MM.1S (cell line): ENCODE measurements around the gene DDIT4.

Experiments
- DNase-seq: peaks from one replicate; pipeline ENCODE4 v3.0.0-alpha.2; 2015
- H2AFZ ChIP-seq: fragments of 300-600 bp; sonication (generic); 2 replicates; pipeline ENCODE4 v1.6.0; 2016; ENCODE audit warnings: antibody characterized with exemption, low read length
- H3F3A ChIP-seq: fragments of 300-600 bp; sonication (generic); 2 replicates; pipeline ENCODE4 v1.6.1; 2016; ENCODE audit warnings: mild to moderate bottlenecking, antibody characterized with exemption, low read length, moderate library complexity, mixed read lengths; ENCODE audit not compliant: insufficient read depth
- H3K27ac ChIP-seq: fragments of 300-600 bp; sonication (generic); 2 replicates; pipeline ENCODE4 v1.5.1; 2016; ENCODE audit warnings: mild to moderate bottlenecking, low read length
- H3K27me3 ChIP-seq: fragments of 300-600 bp; sonication (generic); replicated peaks from 2 replicates; pipeline ENCODE4 v1.6.0; 2016; ENCODE audit warnings: low read length; ENCODE audit not compliant: insufficient read depth
- H3K36me3 ChIP-seq: fragments of 300-600 bp; sonication (generic); replicated peaks from 2 replicates; pipeline ENCODE4 v1.6.1; 2016; ENCODE audit warnings: mild to moderate bottlenecking, low read length, mixed read lengths; ENCODE audit not compliant: insufficient read depth
- H3K4me1 ChIP-seq: fragments of 300-600 bp; sonication (generic); 2 replicates; pipeline ENCODE4 v1.6.1; 2016; ENCODE audit warnings: low read length, mixed read lengths
- H3K4me2 ChIP-seq: fragments of 300-600 bp; sonication (generic); 2 replicates; pipeline ENCODE4 v1.6.0; 2016; ENCODE audit warnings: low read depth, low read length
- H3K4me3 ChIP-seq: fragments of 300-600 bp; sonication (generic); 2 replicates; pipeline ENCODE4 v1.5.1; 2016; ENCODE audit warnings: low read length, mixed read lengths
- H3K79me2 ChIP-seq: fragments of 300-600 bp; sonication (generic); 2 replicates; pipeline ENCODE4 v1.6.1; 2016; ENCODE audit warnings: mixed run types, low read length, mixed read lengths
- H3K9ac ChIP-seq: fragments of 300-600 bp; sonication (generic); 2 replicates; pipeline ENCODE4 v1.6.1; 2016; ENCODE audit warnings: low read length, mixed read lengths
- H3K9me2 ChIP-seq: fragments of 300-600 bp; sonication (generic); replicated peaks from 2 replicates; pipeline ENCODE4 v1.6.1; 2016; ENCODE audit warnings: mild to moderate bottlenecking, low read length, mixed read lengths; ENCODE audit not compliant: insufficient read depth
- H3K9me3 ChIP-seq: fragments of 300-600 bp; sonication (generic); replicated peaks from 2 replicates; pipeline ENCODE4 v1.6.1; 2016; ENCODE audit warnings: mild to moderate bottlenecking, low read length, mixed read lengths; ENCODE audit not compliant: insufficient read depth
- H4K20me1 ChIP-seq: fragments of 300-600 bp; sonication (generic); 2 replicates; pipeline ENCODE4 v1.6.1; 2016; ENCODE audit warnings: mild to moderate bottlenecking, low read length, moderate library complexity, mixed read lengths; ENCODE audit not compliant: insufficient read depth
- CTCF ChIP-seq: fragments of 300-600 bp; sonication (generic); IDR thresholded peaks from 2 replicates; pipeline ENCODE4 v1.5.1; 2016; ENCODE audit warnings: antibody characterized with exemption, low read length, mixed read lengths
- EZH2 ChIP-seq: fragments of 300-600 bp; sonication (generic); optimal IDR thresholded peaks from 2 replicates; pipeline ENCODE3; 2017; ENCODE audit warnings: low read depth, mild to moderate bottlenecking, antibody characterized with exemption, low read length, mixed read lengths
- EZH2phosphoT487 ChIP-seq: fragments of 300-600 bp; sonication (generic); IDR thresholded peaks from 2 replicates; pipeline ENCODE4 v1.6.1; 2018; ENCODE audit warnings: antibody characterized with exemption, low read length

The DDIT4 gene

GRCh38 chr10:72234560-72235095, 39.1 kb upstream of the DDIT4 start:
- no peaks in the 10 kb centered on the region for H3F3A ChIP-seq
- no peaks in the 10 kb centered on the region for H3K9me2 ChIP-seq
- no peaks in the 10 kb centered on the region for H3K9me3 ChIP-seq
- no peak for DNase-seq
- no peak overlapping the region for H3K4me2 ChIP-seq
- H4K20me1 ChIP-seq = no peaks in the 10 kb centered on the region
- TF ChIP-seq EZH2phosphoT487 (no peak), CTCF (no peak), EZH2 (no peak)
- peaks cover 13% of the 10 kb centered on the region for H3K36me3 ChIP-seq
- H3K4me1 ChIP-seq = no peaks in the 10 kb centered on the region
- H3K4me3 ChIP-seq = no peak overlapping the region
- H3K79me2 ChIP-seq = peaks cover 13% of the 10 kb centered on the region
- no peak overlapping the region for H2AFZ ChIP-seq
- no peak overlapping the region for H3K9ac ChIP-seq
- H3K27me3 ChIP-seq = no peaks in the 10 kb centered on the region
- no peak overlapping the region for H3K27ac ChIP-seq

GRCh38 chr10:72235544-72236279, 38.0 kb upstream of the DDIT4 start:
- H3K4me3 ChIP-seq = no peak overlapping the region
- H3K27ac ChIP-seq = no peak overlapping the region
- H3F3A ChIP-seq = no peaks in the 10 kb centered on the region
- no peak overlapping the region for H2AFZ ChIP-seq
- no peak for DNase-seq
- peaks cover 4% of the 10 kb centered on the region; the same call in 1 of the 2 replicates for H3K79me2 ChIP-seq
- no peaks in the 10 kb centered on the region for H3K4me1 ChIP-seq
- no peaks in the 10 kb centered on the region for H3K27me3 ChIP-seq
- H3K9ac ChIP-seq = no peak overlapping the region
- TF ChIP-seq EZH2phosphoT487 = no peak
- TF ChIP-seq EZH2 = no peak
- TF ChIP-seq CTCF = no peak
- no peaks in the 10 kb centered on the region for H4K20me1 ChIP-seq
- H3K9me3 ChIP-seq = no peaks in the 10 kb centered on the region
- no peak overlapping the region for H3K4me2 ChIP-seq
- no peaks in the 10 kb centered on the region for H3K9me2 ChIP-seq
- H3K36me3 ChIP-seq = peaks cover 10% of the 10 kb centered on the region

GRCh38 chr10:72238392-72239175, 35.1 kb upstream of the DDIT4 start:
- TF ChIP-seq EZH2 = no peak

More at GRCh38 chr10:72238392-72239175, 35.1 kb upstream of the DDIT4 start:
- no peak overlapping the region for H3K4me3 ChIP-seq
- no peak overlapping the region for H2AFZ ChIP-seq
- peaks cover 7% of the 10 kb centered on the region for H3K36me3 ChIP-seq
- H3K27me3 ChIP-seq = no peaks in the 10 kb centered on the region
- no peaks in the 10 kb centered on the region for H3F3A ChIP-seq
- no peak overlapping the region for H3K4me2 ChIP-seq
- no peaks in the 10 kb centered on the region for H3K4me1 ChIP-seq
- no peak overlapping the region for H3K9ac ChIP-seq
- no peaks in the 10 kb centered on the region for H3K9me2 ChIP-seq
- no peak overlapping the region for H3K27ac ChIP-seq
- no peaks in the 10 kb centered on the region for H3K9me3 ChIP-seq
- H3K79me2 ChIP-seq = no peaks in the 10 kb centered on the region
- no peaks in the 10 kb centered on the region for H4K20me1 ChIP-seq
- DNase-seq = no peak
